IMR-90 (cell line): ENCODE measurements around the gene HS2ST1.

Experiments
- CTCF ChIP-seq: conservative IDR thresholded peaks from 2 replicates; pipeline ENCODE4 v1.5.1; 2012; ENCODE audit warnings: mild to moderate bottlenecking, low read depth, low read length, improper control_type of control experiment
- FOS ChIP-seq: fragments of 150-350 bp; IDR thresholded peaks from 2 replicates; pipeline ENCODE4 v1.6.1; 2016; ENCODE audit warnings: low read depth, low read length
- MXI1 ChIP-seq: IDR thresholded peaks from 2 replicates; pipeline ENCODE4 v1.6.1; 2012; ENCODE audit warnings: low read depth, mild to moderate bottlenecking, low read length, moderate library complexity, borderline replicate concordance
- POLR2A ChIP-seq: IDR thresholded peaks from 2 replicates; pipeline ENCODE4 v1.6.1; 2012; ENCODE audit warnings: mild to moderate bottlenecking, low read depth, low read length
- RAD21 ChIP-seq: IDR thresholded peaks from 2 replicates; pipeline ENCODE4 v1.6.1; 2012; ENCODE audit warnings: low read length, improper control_type of control experiment
- RCOR1 ChIP-seq: IDR thresholded peaks from 2 replicates; pipeline ENCODE4 v1.6.1; 2012; ENCODE audit warnings: mild to moderate bottlenecking, low read length, improper control_type of control experiment; ENCODE audit not compliant: insufficient replicate concordance
- RFX5 ChIP-seq: IDR thresholded peaks from 2 replicates; pipeline ENCODE4 v1.8.0; 2012; ENCODE audit warnings: low read depth, mild to moderate bottlenecking, low read length, moderate library complexity

DNA sequence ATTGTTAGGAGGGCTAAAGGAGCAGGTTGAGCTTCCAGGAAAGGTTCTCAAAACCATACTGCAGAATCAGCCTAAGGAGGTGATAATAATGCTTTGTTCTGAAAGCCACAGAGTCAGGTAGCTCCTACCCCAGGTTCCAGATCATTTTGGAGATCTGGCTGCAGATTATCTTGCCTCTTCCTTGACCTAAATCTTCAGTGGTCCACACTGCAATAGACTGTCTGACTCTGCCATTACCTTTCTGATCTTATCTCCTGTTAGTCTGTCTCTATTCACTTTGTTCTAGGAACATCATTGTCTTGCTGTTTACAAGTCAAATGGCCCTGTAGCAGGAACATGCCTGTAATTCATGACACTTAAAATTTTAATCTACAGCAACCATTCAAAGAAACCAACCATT lies 73.0 kb downstream of the HS2ST1 start:
- TF ChIP-seq CTCF (no peak), RCOR1 (no peak), FOS (no peak), RAD21 (no peak), RFX5 (no peak), POLR2A (no peak), MXI1 (no peak)
